AG09319 (cell line): Measurements from ENCODE around the gene SSTR5.

Experiments used
- DNase-seq: peaks from one replicate; pipeline ENCODE4 v3.0.0-alpha.2; 2010; ENCODE audit warnings: low read depth; ENCODE audit errors: extremely low read depth
- TF ChIP-seq, protein P1 (sequence below): IDR thresholded peaks from 2 replicates; pipeline ENCODE4 v1.5.1; 2011; ENCODE audit warnings: low read depth, mild to moderate bottlenecking, inconsistent platforms, low read length, moderate library complexity

The SSTR5 gene

DNA sequence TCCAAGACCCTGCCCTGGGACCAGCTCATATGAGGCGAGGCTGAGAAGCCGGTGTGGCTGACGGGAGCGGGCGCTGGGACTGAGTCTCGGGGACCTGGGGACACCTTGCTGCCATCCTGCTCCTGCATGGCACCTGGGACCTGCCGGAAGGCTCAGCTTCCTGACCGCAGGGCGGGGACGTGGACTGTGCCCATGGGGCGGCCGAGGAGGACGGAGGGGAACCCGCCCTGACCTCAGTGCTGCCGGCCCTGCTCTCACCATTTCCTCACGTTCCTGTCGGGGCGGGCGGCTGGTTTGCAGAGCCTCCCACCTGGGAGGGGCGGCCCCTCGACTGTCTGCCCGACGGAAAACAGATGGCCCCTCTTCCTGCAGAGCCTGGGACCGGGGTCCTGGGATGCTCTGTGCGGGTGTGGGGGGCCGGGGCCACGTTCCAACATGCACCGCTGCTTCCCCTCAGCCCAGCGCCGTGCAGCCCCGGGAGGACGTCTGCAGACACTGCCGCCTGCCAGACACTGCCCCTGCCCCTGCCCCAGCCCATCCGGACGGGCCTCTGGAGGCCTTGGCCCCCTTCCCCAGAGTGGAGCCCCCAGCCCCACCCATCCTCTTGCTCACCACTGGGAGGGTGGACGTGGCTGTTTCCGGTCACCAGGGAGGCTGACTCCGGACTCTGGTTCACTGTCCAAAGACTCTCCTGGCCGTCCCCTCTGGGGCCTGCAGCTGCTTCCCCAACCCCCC lies 43.9 kb upstream of the SSTR5 start:
- TF ChIP-seq, protein P1, sequence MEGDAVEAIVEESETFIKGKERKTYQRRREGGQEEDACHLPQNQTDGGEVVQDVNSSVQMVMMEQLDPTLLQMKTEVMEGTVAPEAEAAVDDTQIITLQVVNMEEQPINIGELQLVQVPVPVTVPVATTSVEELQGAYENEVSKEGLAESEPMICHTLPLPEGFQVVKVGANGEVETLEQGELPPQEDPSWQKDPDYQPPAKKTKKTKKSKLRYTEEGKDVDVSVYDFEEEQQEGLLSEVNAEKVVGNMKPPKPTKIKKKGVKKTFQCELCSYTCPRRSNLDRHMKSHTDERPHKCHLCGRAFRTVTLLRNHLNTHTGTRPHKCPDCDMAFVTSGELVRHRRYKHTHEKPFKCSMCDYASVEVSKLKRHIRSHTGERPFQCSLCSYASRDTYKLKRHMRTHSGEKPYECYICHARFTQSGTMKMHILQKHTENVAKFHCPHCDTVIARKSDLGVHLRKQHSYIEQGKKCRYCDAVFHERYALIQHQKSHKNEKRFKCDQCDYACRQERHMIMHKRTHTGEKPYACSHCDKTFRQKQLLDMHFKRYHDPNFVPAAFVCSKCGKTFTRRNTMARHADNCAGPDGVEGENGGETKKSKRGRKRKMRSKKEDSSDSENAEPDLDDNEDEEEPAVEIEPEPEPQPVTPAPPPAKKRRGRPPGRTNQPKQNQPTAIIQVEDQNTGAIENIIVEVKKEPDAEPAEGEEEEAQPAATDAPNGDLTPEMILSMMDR, result no peak

DNA sequence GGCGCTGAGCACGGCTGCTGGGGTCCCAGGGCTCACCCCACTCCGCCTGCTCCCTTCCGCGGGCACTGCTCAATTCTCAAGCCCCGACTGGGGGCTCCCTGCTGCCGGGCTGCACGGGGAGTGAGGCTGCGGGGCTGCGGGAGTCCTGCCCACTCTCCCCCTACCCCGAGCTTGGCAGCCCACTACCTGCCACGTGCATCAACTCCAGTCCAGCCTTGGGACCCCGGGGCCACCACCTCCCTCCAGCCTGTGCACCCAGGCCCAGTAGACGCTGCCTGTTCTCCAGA lies 43.3 kb upstream of the SSTR5 start:
- TF ChIP-seq, protein P1, result no peak
- DNase-seq, result no peak

More for the DNA sequence above, 43.9 kb upstream of the SSTR5 start:
- DNase-seq, result no peak

DNA sequence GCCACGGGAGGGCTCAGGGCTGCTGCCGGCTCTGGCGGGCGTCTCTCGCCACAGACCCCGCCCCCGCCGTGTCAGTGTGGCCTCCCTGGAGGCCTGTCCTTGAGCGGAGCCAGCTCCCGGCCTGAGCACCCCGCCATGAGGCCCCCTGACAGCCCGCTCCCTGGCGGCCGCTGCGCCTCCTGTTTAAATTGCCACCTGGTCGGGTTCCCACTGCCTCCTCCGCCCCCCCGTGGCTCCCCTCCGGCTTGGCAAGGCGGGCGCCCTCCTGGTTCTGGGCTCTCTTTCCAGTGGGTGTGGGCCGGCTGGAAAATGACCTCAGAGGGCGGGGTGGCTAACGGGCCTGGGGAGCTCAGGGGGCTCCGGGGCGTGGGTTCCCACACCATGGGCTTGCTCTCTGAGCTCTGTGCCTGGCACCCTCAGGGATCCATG lies 42.1 kb upstream of the SSTR5 start:
- TF ChIP-seq, protein P1, result no peak
- no peak for DNase-seq

DNA sequence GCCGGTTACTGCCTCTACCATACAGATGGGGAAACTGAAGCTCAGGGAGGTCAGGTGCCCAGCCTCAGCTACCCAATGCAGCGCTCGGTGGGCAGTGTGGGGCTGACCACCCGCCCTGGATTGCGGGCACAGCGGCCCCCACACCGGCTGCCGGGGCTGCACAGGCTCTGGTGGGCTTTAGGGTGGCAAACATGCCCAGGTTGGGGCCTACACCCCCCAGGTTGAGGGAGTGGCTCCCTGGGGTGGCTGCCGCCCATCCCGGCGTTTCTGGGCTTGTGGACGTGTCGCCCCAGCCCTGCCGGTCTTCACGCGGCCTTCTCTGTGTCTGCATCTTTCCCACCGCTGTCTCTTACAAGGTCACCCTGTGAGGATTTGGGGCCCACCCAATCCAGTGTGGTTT lies 40.9 kb upstream of the SSTR5 start:
- no peak for DNase-seq
- TF ChIP-seq, protein P1, result no peak

DNA sequence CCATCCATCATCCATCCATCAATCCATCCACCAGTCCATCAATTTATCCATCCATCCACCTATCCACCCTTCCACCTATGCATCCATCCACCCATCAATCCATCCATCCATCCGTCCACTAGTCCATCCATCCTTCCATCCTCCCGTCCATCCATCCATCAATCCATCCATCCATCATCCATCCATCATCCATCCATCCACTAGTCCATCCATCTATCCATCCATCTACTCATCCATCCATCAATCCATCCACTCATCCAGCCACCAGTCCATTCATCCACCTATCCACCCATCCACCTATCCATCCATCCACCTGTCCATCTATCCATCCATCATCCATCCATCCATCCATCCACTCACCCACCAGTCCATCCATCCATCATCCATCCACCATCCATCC lies 39.9 kb upstream of the SSTR5 start:
- no peak for DNase-seq
- TF ChIP-seq, protein P1, result no peak

DNA sequence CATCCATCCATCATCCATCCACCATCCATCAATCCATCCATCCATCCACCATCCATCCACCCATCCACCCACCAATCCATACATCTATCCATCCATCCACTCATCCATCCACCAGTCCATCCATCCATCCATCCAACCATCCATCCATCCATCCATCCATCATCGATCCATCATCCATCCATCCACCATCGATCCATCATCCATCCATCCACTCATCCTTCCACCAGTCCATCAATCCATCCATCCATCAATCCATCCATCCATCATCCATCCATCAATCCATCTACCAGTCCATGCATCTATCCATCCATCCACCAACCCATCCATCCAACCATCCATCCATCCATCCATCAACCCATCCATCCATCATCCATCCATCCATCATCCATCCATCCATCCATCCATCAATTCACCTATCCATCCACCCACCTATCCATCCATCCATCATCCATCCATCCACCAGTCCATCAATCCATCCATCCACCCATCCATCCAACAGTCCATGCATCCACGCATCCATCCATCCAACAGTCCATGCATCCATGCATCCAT lies 39.3 kb upstream of the SSTR5 start:
- TF ChIP-seq, protein P1, result no peak
- no peak for DNase-seq

DNA sequence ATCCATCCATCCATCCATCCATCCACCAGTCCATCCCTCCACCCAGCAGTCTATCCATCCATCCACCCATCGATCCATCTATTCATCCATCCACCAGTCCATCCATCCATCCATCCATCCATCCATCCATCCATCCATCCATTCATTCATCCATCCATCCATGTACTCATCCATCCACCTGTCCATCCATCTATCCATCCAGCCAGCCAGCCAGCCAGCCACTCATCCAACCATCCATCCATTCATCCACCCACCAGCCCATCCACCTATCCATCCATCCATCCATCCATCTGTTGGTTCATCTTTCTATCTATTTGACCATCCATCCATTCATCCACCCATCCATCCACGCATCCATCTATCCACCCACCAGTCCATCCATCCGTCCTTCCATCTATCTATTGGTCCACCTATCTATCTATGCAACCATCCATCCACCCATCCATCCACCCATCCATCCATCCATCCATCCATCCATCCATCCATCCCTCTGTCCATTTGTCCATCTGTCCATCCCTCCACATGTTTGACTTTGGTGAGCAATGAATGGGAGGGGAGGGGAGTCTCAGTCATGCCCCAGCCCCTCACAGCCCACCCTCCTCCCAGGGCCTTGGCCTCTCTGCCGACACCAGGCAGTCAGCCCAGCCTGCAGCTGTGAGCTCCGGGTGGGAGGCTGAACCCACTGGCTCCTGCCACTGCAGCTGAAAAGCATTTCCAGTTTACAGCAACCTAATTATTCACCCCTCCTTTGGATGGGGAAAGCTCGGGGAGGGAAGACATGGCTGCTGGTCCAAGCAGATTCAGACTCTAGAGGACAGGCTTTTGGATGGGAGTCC lies 38.1 kb upstream of the SSTR5 start:
- TF ChIP-seq, protein P1, result no peak

More for the DNA sequence above, 38.1 kb upstream of the SSTR5 start:
- no peak for DNase-seq
